ENCODE results near the gene SIRPB2. TPM values are rescaled to one million over a fixed set of nuclear protein-coding genes. Genes with fewer than 3 reads are reported as not detected.

SIRPB2 gene
- total and polyA plus RNA-seq, 2 donors from 2014 or later, result 0.86 to 8.2 TPM

- FAIRE-seq, result no peak
- peak; percentile 89 for TF ChIP-seq CTCF (IDR thresholded peaks at IDR 0.05; ENCODE audit: borderline replicate concordance, extremely low read depth, insufficient read depth)
- H3K9ac ChIP-seq (ENCODE audit: low read length in 3 of 3), result peak within 1 kb of the TSS; percentile 22 to 49 (median 41)
- no peaks in the 10 kb centered on the region for H3K9me3 ChIP-seq (ENCODE audit: control insufficient read depth in 2 of 3, insufficient read depth in 1 of 3, low read length in 3 of 3)
- no peaks in the 10 kb centered on the region for H3K27me3 ChIP-seq (ENCODE audit: control insufficient read depth, insufficient read depth, low read length)
- H3K27ac ChIP-seq (ENCODE audit: low read depth in 2 of 2, low read length in 2 of 2), result peak within 1 kb of the TSS; percentile 64 to 73
- peak; percentile 96 to 98 (median 97) for DNase-seq
- peaks cover 3 to 21% (median 14%) of the 10 kb centered on the region in 3 donors for H3K4me1 ChIP-seq (ENCODE audit: control insufficient read depth in 2 of 3, insufficient read depth in 2 of 3, low read depth in 1 of 3, low read length in 3 of 3)
- H3K4me3 ChIP-seq (ENCODE audit: low read length in 3 of 3), result peak within 1 kb of the TSS; percentile 52 to 79 (median 67)
- H3K36me3 ChIP-seq (ENCODE audit: control insufficient read depth in 2 of 3, insufficient read depth in 3 of 3, low read length in 3 of 3), result peaks cover 0 to 10% (median 4%) of the 10 kb centered on the region in 3 donors
- intact Hi-C loops (cut with DNase I), result no loop called here
These were observed 24.8 kb downstream of the SIRPB2 start, which contains the start of gene NSFL1C for GRCh38 chr20:1466211-1467081. NSFL1C (minus strand) TSS chr20:1466849; CDS start chr20:1466824, 25 bp downstream.

GRCh38 chr20:1465470-1466210 lies 25.6 kb downstream of the SIRPB2 start:
- no peaks in the 10 kb centered on the region for H3K27me3 ChIP-seq (ENCODE audit: control insufficient read depth, insufficient read depth, low read length)
- TF ChIP-seq CTCF (IDR thresholded peaks at IDR 0.05; ENCODE audit: borderline replicate concordance, extremely low read depth, insufficient read depth), result no peak
- intact Hi-C loops (cut with DNase I), result no loop called here
- peak overlapping the region; percentile 22 to 49 (median 41) for H3K9ac ChIP-seq (ENCODE audit: low read length in 3 of 3)
- peak overlapping the region; percentile 52 to 79 (median 67) for H3K4me3 ChIP-seq (ENCODE audit: low read length in 3 of 3)
- H3K27ac ChIP-seq (ENCODE audit: low read depth in 2 of 2, low read length in 2 of 2), result no peak overlapping the region
- FAIRE-seq, result no peak
- no peak for DNase-seq
- H3K4me1 ChIP-seq (ENCODE audit: control insufficient read depth in 2 of 3, insufficient read depth in 2 of 3, low read depth in 1 of 3, low read length in 3 of 3), result peaks cover 3 to 21% (median 14%) of the 10 kb centered on the region in 3 donors
- H3K36me3 ChIP-seq (ENCODE audit: control insufficient read depth in 2 of 3, insufficient read depth in 3 of 3, low read length in 3 of 3), result peaks cover 0 to 10% (median 7%) of the 10 kb centered on the region in 3 donors
- H3K9me3 ChIP-seq (ENCODE audit: control insufficient read depth in 2 of 3, insufficient read depth in 1 of 3, low read length in 3 of 3), result no peaks in the 10 kb centered on the region

- H3K27me3 ChIP-seq (ENCODE audit: control insufficient read depth, insufficient read depth, low read length), result no peaks in the 10 kb centered on the region
- H3K4me3 ChIP-seq (ENCODE audit: low read length in 3 of 3), result no peak overlapping the region
- H3K36me3 ChIP-seq (ENCODE audit: control insufficient read depth in 2 of 3, insufficient read depth in 3 of 3, low read length in 3 of 3), result peaks cover 0 to 22% (median 16%) of the 10 kb centered on the region in 3 donors
- no peak overlapping the region for H3K27ac ChIP-seq (ENCODE audit: low read depth in 2 of 2, low read length in 2 of 2)
- no peak overlapping the region for H3K9ac ChIP-seq (ENCODE audit: low read length in 3 of 3)
- no peaks in the 10 kb centered on the region for H3K9me3 ChIP-seq (ENCODE audit: control insufficient read depth in 2 of 3, insufficient read depth in 1 of 3, low read length in 3 of 3)
- no peak for TF ChIP-seq CTCF (IDR thresholded peaks at IDR 0.05; ENCODE audit: borderline replicate concordance, extremely low read depth, insufficient read depth)
- no peak for DNase-seq
- intact Hi-C loops (cut with DNase I), result no loop called here
- FAIRE-seq, result no peak
- H3K4me1 ChIP-seq (ENCODE audit: control insufficient read depth in 2 of 3, insufficient read depth in 2 of 3, low read depth in 1 of 3, low read length in 3 of 3), result peaks cover 3 to 19% (median 14%) of the 10 kb centered on the region in 3 donors
These were observed 27.1 kb downstream of the SIRPB2 start for GRCh38 chr20:1463971-1464570.

Measured in kidney (tissue), 14 donors.